IMR-90 (cell line): Measurements from ENCODE around the gene SLC6A13. TPM values are rescaled to one million over a fixed set of nuclear protein-coding genes. Genes with fewer than 3 reads are reported as not detected.
A peak's percentile ranks its signal among the peaks of the same experiment; 100 is the strongest.

Experiments
- ATAC-seq: fragments of 200-7000 bp; cut with Tn5 transposase; 2 replicates; pipeline ENCODE4 v1.9.1; 2020; ENCODE audit warnings: low read depth, mild to moderate bottlenecking, moderate library complexity
- BruUV-seq: library from RNA; stranded (reverse); fragments of 400-500 nt; replicated peaks from 2 replicates; lab custom pipeline; 2021; lab: Mats Ljungman, UMichigan
- CTCF ChIA-PET: fragments of 300-600 bp; formaldehyde crosslinking; extraction: SDS; loops from one replicate; lab custom pipeline; 2021; ENCODE audit warnings: antibody characterized with exemption; lab: Yijun Ruan, JAX
- POLR2A ChIA-PET: fragments of 300-600 bp; sonication (Branson Sonifier 250); formaldehyde crosslinking; loops from one replicate; lab custom pipeline; 2022; ENCODE audit warnings: antibody characterized with exemption; ENCODE audit not compliant: unreplicated experiment; lab: Charles Lee
- DNase-seq: peaks from one replicate; pipeline ENCODE4 v3.0.0; 2013
- H2AFZ ChIP-seq: replicated peaks from 2 replicates; pipeline ENCODE3; 2013; ENCODE audit warnings: low read length, mild to moderate bottlenecking; ENCODE audit not compliant: poor library complexity
- H2AK5ac ChIP-seq: 2 replicates; pipeline ENCODE4 v1.6.1; 2013; ENCODE audit warnings: low read depth, low read length, inconsistent platforms
- H2AK9ac ChIP-seq: replicated peaks from 2 replicates; pipeline ENCODE3; 2013; ENCODE audit warnings: mild to moderate bottlenecking, low read depth, low read length, moderate library complexity; ENCODE audit not compliant: poor library complexity
- H2BK120ac ChIP-seq: 2 replicates; pipeline ENCODE4 v1.6.1; 2013; ENCODE audit warnings: low read depth, low read length, inconsistent platforms
- H2BK15ac ChIP-seq: 3 replicates; pipeline ENCODE4 v1.6.1; 2013; ENCODE audit warnings: low read depth, low read length, inconsistent platforms
- H2BK20ac ChIP-seq: 2 replicates; pipeline ENCODE4 v1.6.1; 2013; ENCODE audit warnings: low read depth, mild to moderate bottlenecking, inconsistent platforms, low read length, moderate library complexity
- H2BK5ac ChIP-seq: 2 replicates; pipeline ENCODE4 v1.6.1; 2013; ENCODE audit warnings: mild to moderate bottlenecking, low read depth, low read length, inconsistent platforms; ENCODE audit not compliant: poor library complexity, severe bottlenecking
- H3K14ac ChIP-seq: replicated peaks from 2 replicates; pipeline ENCODE4 v1.6.1; 2013; ENCODE audit warnings: low read depth, low read length, inconsistent platforms
- H3K18ac ChIP-seq: 2 replicates; pipeline ENCODE4 v1.6.1; 2013; ENCODE audit warnings: low read depth, low read length, control low read depth
- H3K23ac ChIP-seq: 2 replicates; pipeline ENCODE4 v1.6.1; 2013; ENCODE audit warnings: low read depth, low read length, inconsistent platforms
- H3K27ac ChIP-seq: 2 replicates; pipeline ENCODE4 v1.5.1; 2013; ENCODE audit warnings: mild to moderate bottlenecking, control low read depth, low read length; ENCODE audit not compliant: insufficient read depth
- H3K27me3 ChIP-seq: 2 replicates; pipeline ENCODE4 v1.6.1; 2013; ENCODE audit warnings: low read length; ENCODE audit not compliant: control insufficient read depth, insufficient read depth
- H3K36me3 ChIP-seq: 2 replicates; pipeline ENCODE4 v1.6.1; 2013; ENCODE audit warnings: low read length, mixed read lengths; ENCODE audit not compliant: control insufficient read depth, insufficient read depth
- H3K4ac ChIP-seq: 2 replicates; pipeline ENCODE4 v1.6.1; 2013; ENCODE audit warnings: low read depth, low read length, inconsistent platforms
- H3K4me1 ChIP-seq: 2 replicates; pipeline ENCODE4 v1.6.1; 2013; ENCODE audit warnings: low read length, mixed read lengths; ENCODE audit not compliant: control insufficient read depth, insufficient read depth
- H3K4me2 ChIP-seq: 2 replicates; pipeline ENCODE4 v1.6.1; 2013; ENCODE audit warnings: low read depth, mild to moderate bottlenecking, control low read depth, low read length, moderate library complexity
- H3K4me3 ChIP-seq: 2 replicates; pipeline ENCODE4 v1.5.1; 2013; ENCODE audit warnings: low read depth, mild to moderate bottlenecking, control low read depth, low read length, moderate library complexity; ENCODE audit not compliant: insufficient read depth
- H3K56ac ChIP-seq: 2 replicates; pipeline ENCODE4 v1.6.1; 2013; ENCODE audit warnings: low read length, inconsistent platforms; ENCODE audit not compliant: insufficient read depth; ENCODE audit errors: extremely low read depth
- H3K79me1 ChIP-seq, 2 experiments: 2 replicates each; pipeline ENCODE4 v1.6.1; 2013; ENCODE audit warnings: low read length in 2 of 2, inconsistent platforms in 1 of 2, low read depth in 1 of 2
- H3K9ac ChIP-seq: 2 replicates; pipeline ENCODE4 v1.6.1; 2013; ENCODE audit warnings: low read depth, low read length, control low read depth
- H3K9me1 ChIP-seq: 2 replicates; pipeline ENCODE4 v1.6.1; 2013; ENCODE audit warnings: low read length, inconsistent platforms; ENCODE audit not compliant: insufficient read depth
- H3K9me3 ChIP-seq: 2 replicates; pipeline ENCODE4 v1.6.1; 2013; ENCODE audit warnings: low read length; ENCODE audit not compliant: control insufficient read depth, insufficient read depth
- H4K20me1 ChIP-seq: 2 replicates; pipeline ENCODE4 v1.6.1; 2013; ENCODE audit warnings: low read length, inconsistent platforms; ENCODE audit not compliant: insufficient read depth
- H4K5ac ChIP-seq: 2 replicates; pipeline ENCODE4 v1.6.1; 2013; ENCODE audit warnings: mild to moderate bottlenecking, low read depth, low read length, control low read depth
- H4K8ac ChIP-seq, 2 experiments: 2 replicates each; pipeline ENCODE4 v1.6.1; 2013; ENCODE audit warnings: low read depth in 2 of 2, low read length in 2 of 2, control low read depth in 1 of 2, inconsistent platforms in 1 of 2
- H4K91ac ChIP-seq: 2 replicates; pipeline ENCODE4 v1.6.1; 2013; ENCODE audit warnings: low read depth, low read length, inconsistent platforms; ENCODE audit not compliant: insufficient read depth
- CEBPB ChIP-seq: IDR thresholded peaks from 2 replicates; pipeline ENCODE4 v1.6.1; 2012; ENCODE audit warnings: low read depth, low read length, improper control_type of control experiment
- CTCF ChIP-seq: conservative IDR thresholded peaks from 2 replicates; pipeline ENCODE4 v1.5.1; 2012; ENCODE audit warnings: mild to moderate bottlenecking, low read depth, low read length, improper control_type of control experiment
- POLR2A ChIP-seq: IDR thresholded peaks from 2 replicates; pipeline ENCODE4 v1.6.1; 2012; ENCODE audit warnings: mild to moderate bottlenecking, low read depth, low read length
- WGBS, 2 experiments: methylation state at CpG; one replicate each; pipeline versions ENCODE4 v1.1.5 to v1.1.7; 2013; ENCODE audit warnings: missing lambda C conversion rate in 2 of 2; ENCODE audit not compliant: insufficient read length in 1 of 2; ENCODE audit errors: extremely low coverage in 2 of 2; 5-methylcytosine and 5-hydroxymethylcytosine counted together
- dilution Hi-C: fragments of 300-500 bp; cut with HindIII; formaldehyde crosslinking; loops from one replicate; pipeline ENCODE4 v1.14.3; 2018; ENCODE audit warnings: low sequenced_read_pairs; ENCODE audit not compliant: unreplicated experiment
- in situ Hi-C: fragments of 300-500 bp; cut with MboI; formaldehyde crosslinking; loops from 3 replicates; pipeline ENCODE4 v1.14.3; 2019; ENCODE audit warnings: low sequenced_read_pairs, inconsistent platforms, mixed read lengths
- intact Hi-C: fragments of 100-400 bp; cut with micrococcal nuclease; formaldehyde crosslinking; loops from 2 replicates; pipeline ENCODE4 v1.10.0; 2022
- polyA plus RNA-seq, 3 experiments: library from polyadenylated mRNA; depleted of rRNA; stranded (reverse); fragments of >200 nt; gene quantifications; 2 replicates each; pipeline ENCODE4 v1.2.3, GENCODE V29; 2012; ENCODE audit warnings: low replicate concordance in 1 of 3
- total RNA-seq: library from RNA; depleted of rRNA; stranded (reverse); fragments of >200 nt; gene quantifications from 2 replicates; pipeline ENCODE4 v1.2.3, GENCODE V29; 2012

The SLC6A13 gene
- total and polyA plus RNA-seq, 2 of the 4 experiments (the other 2 are of a cell fraction), result under 0.01 to 0.10 TPM

GRCh38 chr12:272942-273341 is 10.3 kb upstream of the SLC6A13 start:
- peaks cover 6% of the 10 kb centered on the region; the same call in 1 of the 2 replicates for H3K9me1 ChIP-seq
- intact Hi-C loops (no loop called here), dilution Hi-C loops (no loop called here), in situ Hi-C loops (no loop called here)
- H3K79me1 ChIP-seq, result no peaks in the 10 kb centered on the region
- WGBS, 2 experiments, result 100% methylated on average over 2 of the region's 6 CpGs; no CpG with 5 or more reads in 1 of the 2 experiments
- no peak for TF ChIP-seq CTCF
- TF ChIP-seq POLR2A, result no peak
- TF ChIP-seq CEBPB, result no peak
- H2BK15ac ChIP-seq, result no peak overlapping the region
- no peak overlapping the region for H3K18ac ChIP-seq
- DNase-seq (no peak), ATAC-seq (no peak)
- no peak overlapping the region for H3K23ac ChIP-seq
- H4K8ac ChIP-seq, result no peak overlapping the region
- peaks cover 8% of the 10 kb centered on the region for H3K27me3 ChIP-seq
- no peak overlapping the region for H3K56ac ChIP-seq
- CTCF ChIA-PET, result no interaction called here
- H2BK5ac ChIP-seq, result no peak overlapping the region
- POLR2A ChIA-PET, result no interaction called here
- no peaks in the 10 kb centered on the region for H3K36me3 ChIP-seq
- no peak overlapping the region for H2BK120ac ChIP-seq
- no peaks in the 10 kb centered on the region for H4K20me1 ChIP-seq
- H3K4ac ChIP-seq, result no peak overlapping the region
- H3K14ac ChIP-seq, result no peak overlapping the region
- H3K4me2 ChIP-seq, result no peak overlapping the region
- peak overlapping the region; percentile 25 for H2AK9ac ChIP-seq
- H2AK5ac ChIP-seq, result no peak overlapping the region
- no peak overlapping the region for H2AFZ ChIP-seq
- no peak overlapping the region for H3K27ac ChIP-seq
- no peak overlapping the region for H2BK20ac ChIP-seq
- no peak overlapping the region for H3K9ac ChIP-seq
- no peak overlapping the region for H4K91ac ChIP-seq
- H3K9me3 ChIP-seq, result no peaks in the 10 kb centered on the region
- H4K5ac ChIP-seq, result no peak overlapping the region
- BruUV-seq, result no TSS peak
- no peak overlapping the region for H3K4me3 ChIP-seq
- peaks cover 5% of the 10 kb centered on the region for H3K4me1 ChIP-seq
